CD4-positive, alpha-beta T cell treated with Interleukin-6 at 100 ng/mL for 8 hours (primary cell): Measurements from ENCODE around the gene ZNF488.

Experiments
- DNase-seq: peaks from one replicate; pipeline ENCODE4 v3.0.0-alpha.2; 2020; ENCODE audit warnings: mixed read lengths, low spot score

ZNF488 gene

DNA sequence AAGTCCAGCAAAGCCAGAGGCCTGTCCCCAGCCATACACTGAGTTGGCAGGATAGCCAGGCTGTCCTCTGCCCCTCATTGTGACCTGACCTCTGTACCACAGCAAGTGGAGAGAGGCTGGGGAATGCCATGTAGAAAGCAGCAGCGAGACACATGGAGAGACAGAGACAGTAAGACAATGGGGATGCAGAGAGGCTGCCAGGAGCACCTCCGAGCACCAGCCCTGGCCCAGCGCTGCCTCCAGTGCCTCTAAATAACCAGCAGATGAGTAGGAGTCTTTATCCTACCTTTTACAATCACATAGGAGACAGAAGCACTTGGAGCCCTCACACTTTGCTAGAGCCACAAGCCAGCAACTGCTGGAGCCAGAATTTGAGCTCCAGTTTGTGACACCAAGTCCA, 53.7 kb downstream of the ZNF488 start:
- no peak for DNase-seq

DNA sequence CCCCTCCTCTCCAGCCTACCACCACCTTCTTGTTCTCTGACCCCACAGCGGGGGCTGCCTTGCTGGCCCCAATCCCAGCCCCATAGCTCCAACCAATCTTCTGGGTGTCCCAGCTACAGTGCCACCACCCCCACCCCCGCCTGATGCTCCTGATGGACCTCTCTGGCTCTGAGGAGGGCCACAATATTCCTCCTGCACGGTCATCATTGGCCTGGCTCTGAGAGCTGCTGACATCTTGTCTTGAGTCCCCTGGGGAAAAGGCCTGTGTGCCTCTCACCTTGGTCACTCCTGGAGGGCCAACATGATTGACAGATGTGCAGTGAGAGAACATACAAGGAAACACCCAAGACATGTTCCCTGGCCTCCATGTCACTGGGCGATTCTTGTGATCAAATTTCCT, 54.2 kb downstream of the ZNF488 start:
- no peak for DNase-seq

DNA sequence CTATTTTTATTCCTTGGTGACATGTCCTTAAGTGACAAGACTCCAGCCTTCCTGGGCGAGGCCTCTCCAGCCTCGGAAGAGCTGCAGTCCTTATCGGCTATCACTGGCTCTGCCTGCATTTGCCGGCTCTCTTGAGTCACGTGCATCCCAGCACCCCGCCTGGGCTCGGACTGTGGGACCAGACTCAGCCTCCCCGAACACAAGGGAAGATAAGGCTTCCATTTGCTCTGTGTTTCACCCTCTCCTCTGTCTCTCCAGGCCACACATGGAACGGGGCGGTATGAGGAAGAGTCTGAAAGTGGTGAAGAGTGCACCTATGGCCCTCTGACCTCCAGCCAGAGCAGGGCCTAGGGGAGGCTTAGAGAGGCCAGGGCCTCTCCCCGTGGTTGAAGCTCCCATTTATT, 57.2 kb downstream of the ZNF488 start:
- no peak for DNase-seq

DNA sequence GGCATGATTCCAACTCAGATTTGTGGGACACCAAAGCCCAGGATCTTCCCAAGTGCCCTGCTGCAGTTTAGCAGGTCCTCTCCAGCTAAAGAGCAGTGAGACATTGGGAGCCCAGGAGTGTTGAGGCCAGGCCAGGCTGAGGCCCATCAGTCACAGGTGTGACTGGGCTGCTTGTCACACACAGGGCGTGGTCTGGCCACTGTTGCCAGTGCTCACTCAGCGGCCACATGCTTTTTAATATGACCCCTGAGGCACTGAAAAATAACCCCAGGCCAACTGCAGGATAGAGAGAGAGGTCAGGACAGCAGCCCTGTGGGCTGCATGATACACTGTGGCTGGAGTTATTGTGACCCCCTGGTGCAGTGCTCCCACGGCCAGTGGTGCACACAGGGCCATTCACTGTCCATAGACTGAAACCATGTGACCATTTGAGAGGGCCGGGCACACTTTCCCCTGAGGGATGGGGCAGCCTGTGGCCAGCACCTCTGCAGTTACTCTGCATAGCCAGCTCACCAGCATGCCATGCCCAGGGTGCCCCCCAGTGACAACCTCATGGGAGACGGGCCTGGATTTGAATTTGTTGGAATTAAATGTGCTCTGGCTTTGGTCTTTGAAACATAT, 57.7 kb downstream of the ZNF488 start:
- DNase-seq, result no peak

DNA sequence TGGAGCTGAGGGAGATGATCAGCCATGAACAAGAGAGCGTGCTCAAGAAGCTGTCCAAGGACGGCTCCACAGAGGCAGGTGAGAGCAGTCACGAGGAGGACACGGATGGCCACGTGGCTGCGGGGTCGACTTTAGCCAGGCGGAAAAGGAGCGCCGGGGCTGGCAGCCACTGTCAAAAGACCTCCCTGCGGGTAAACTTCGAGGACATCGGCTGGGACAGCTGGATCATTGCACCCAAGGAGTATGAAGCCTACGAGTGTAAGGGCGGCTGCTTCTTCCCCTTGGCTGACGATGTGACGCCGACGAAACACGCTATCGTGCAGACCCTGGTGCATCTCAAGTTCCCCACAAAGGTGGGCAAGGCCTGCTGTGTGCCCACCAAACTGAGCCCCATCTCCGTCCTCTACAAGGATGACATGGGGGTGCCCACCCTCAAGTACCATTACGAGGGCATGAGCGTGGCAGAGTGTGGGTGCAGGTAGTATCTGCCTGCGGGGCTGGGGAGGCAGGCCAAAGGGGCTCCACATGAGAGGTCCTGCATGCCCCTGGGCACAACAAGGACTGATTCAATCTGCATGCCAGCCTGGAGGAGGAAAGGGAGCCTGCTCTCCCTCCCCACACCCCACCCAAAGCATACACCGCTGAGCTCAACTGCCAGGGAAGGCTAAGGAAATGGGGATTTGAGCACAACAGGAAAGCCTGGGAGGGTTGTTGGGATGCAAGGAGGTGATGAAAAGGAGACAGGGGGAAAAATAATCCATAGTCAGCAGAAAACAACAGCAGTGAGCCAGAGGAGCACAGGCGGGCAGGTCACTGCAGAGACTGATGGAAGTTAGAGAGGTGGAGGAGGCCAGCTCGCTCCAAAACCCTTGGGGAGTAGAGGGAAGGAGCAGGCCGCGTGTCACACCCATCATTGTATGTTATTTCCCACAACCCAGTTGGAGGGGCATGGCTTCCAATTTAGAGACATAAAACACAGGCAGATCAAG, 58.5 kb downstream of the ZNF488 start:
- no peak for DNase-seq

DNA sequence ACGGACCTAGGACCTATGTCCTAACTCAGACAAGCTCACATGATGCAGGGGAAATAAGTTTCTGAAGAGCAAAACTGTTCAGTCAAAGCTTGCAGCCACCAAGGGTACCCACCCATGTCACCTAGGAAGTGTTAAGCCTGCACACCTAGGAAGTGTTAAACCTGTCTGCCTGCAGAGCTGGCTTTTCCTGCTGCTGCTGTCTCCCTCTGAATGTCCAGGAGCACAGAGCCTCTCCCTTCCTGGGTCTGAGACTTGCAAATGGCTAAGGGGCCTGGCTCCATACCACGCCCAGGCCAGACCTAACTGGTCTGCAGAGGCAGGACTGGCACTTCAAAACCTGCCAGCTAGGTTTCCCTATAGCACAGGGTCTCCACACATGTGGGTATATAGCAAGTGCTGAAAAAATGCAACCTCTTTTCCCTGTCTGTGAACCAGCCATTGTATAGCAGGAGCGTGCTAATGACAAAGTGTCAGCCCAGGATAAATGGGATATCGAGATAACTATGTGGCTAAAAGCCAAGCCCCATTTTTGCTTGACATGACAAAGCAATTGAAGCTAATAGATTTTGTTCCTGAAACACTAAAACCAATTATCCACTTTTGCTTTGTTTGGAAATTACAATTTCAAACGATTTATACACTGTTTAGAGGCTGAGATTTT, 60.3 kb downstream of the ZNF488 start:
- no peak for DNase-seq

DNA sequence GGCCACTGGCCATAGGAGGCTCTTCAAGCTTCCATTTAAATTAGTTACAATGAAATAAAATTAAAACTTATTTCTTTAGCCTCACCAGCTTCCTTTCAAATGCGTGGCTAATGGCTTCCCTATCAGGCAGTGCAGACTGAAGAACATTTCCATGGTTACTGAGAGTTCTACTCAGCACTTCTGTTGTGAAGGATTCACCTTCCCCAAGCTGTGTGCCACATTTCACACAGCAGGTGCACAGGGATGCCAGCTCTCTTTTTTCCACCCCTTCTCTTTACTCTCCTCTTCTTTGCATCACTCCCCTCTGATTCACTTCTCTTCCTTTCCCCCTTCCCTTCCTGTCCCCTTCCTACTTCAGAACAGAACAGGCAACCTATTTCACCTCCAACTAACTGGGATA, 61.0 kb downstream of the ZNF488 start:
- no peak for DNase-seq

DNA sequence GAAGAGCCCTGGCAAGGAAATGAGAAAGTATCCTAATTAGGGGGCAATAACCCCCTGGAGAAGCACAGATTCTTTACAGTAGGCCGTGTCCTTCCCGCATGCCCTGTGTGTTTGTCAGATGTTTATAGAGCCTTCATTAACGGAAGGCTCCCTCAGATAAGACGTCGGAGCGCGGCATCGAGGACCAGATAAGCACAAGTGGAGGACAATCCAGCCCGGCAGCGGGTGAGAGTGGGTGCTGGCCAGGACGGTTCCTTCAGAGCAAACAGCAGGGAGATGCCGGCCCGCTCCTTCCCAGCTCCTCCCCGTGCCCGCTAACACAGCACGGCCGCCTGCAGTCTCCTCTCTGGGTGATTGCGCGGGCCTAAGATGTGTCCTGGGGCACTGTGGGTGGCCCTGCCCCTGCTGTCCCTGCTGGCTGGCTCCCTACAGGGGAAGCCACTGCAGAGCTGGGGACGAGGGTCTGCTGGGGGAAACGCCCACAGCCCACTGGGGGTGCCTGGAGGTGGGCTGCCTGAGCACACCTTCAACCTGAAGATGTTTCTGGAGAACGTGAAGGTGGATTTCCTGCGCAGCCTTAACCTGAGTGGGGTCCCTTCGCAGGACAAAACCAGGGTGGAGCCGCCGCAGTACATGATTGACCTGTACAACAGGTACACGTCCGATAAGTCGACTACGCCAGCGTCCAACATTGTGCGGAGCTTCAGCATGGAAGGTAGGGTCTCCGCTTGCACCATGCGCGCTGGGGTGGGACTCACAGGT, 61.6 kb downstream of the ZNF488 start, which contains the start of gene GDF2:
TSS of gene GDF2 (plus strand) at position 155 of the 762 bp plus-strand sequence. CDS start at position 370, 215 bp downstream.
- no peak for DNase-seq

DNA sequence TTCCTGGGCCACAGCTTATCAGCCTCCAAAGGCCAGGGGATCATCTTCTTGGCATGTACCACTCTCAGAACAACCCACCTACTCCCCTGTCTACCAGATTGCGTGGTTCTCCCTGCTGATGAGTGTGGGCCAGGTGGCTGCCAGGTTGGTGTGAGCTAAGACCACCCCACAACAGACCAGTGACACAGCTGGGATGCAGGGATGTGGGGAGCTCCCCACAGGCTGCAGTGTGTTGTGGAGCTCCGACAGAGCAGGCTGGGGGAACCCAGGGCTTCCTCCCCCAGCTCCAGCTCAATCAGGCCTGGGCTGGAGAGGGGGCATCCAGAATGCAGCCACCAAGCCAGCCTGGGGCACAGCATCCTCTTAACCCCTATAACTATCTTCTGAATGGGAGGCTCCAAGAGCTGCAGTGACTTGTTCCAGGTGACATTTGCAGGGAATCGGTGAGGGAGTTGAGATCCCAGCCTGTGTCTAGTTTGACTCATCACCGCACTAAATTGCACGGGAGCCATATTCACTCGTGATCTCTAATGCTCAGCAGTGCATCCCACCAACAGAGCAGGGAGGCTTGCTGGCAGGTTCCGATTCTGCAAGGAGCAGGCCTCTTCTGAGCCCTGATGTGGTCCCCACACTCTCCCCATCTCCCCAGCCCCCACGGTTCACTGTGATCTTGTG, 62.4 kb downstream of the ZNF488 start:
- DNase-seq, result no peak

DNA sequence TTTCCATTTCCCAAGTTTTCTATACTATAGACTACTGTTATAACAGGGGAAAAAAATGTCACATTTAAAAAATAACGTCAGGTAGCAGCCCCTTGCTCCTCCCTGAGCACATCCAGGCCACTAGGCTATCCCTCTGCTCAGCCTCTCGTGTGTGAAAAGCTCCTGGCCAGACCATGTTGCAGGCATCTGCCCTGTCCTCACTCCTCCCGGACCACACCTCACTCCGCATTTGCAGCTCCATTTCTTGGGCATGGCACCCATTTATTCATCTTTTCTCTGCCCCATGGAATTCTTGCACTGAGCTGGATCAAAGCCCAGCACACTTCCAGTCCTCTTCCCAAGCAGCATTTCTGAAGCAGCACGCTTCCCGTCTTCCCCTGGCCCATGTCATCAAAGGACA, 63.3 kb downstream of the ZNF488 start:
- DNase-seq, result no peak

DNA sequence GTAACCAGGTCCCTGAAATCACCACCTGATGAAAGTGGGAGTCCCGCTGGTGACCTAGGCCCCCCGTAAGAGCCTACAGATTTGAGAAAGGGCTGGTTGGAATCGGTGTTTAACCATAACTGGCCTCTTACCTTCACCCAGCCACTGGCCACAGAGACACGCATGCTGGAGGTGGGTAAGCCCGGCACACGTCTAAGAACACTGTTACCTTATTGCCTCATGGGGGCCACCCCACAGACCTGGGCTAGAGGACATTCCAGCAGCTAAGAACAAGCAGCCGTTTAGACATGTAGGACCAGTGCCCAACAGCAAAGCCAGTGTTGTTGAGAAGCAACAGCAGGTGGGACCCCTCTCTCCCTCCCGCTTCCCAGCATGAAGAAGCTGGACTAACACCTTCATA, 64.3 kb downstream of the ZNF488 start:
- DNase-seq, result no peak

DNA sequence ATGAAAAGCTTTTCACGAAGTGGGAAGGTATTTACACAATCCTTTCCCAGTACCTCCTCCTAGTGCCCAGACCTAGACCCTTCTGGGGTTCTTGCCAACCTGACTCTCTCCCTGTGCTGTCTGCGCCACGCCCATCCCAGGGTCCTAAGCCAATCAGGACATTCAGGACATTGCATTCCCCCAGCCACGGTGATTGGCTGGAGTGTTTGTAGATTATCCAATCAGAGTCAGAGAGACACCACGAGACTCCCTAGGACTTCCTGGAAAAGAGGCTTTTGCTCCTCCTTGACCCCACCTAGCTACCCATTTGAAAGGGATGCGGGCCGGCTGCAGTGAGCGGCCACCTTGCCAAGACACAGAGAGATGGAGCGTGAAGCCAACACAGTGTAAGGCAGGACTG, 65.4 kb downstream of the ZNF488 start:
- DNase-seq, result no peak

DNA sequence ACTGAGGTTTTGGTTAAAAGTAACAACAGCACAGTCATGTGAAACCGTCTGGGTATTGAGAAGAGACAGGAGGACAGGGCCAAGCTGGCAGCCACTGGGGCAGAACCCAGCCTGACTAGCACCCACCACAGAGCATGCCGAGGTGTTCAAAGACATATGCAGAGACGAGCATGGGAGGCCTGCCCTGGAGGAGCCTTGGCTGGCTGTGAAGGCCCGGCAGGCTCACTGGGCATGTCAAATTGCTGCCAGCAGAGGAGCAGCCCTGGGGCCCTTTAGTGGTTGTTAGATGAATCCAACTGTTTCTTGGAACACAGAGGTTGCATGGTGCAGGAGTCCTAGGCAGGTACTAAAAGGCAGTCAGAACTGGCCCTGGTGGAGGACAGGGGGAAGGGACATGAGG, 66.8 kb downstream of the ZNF488 start:
- no peak for DNase-seq

DNA sequence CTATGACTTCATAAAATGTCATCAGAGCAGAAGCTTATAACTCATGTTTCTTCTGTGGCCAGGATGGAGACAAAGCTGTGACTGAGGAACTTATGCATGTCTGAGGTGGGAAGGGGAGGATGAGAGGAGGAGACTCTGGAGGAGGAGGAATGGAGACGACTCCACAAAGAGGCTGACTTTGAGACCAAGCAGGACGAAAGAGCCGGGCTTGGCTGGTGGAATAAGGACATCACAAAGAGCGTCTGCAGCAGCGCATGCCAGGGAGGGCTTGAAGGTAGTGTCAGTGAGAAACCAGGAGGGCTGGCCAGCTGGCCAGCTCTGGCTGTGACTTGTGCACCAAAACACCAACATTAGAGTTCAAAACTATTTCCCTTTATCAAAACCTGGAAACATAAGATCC, 68.0 kb downstream of the ZNF488 start:
- no peak for DNase-seq
